H9 (cell line): ENCODE measurements around the gene LDB2. TPM values are rescaled to one million over a fixed set of nuclear protein-coding genes. Genes with fewer than 3 reads are reported as not detected.

Source experiments
- DNase-seq: peaks from one replicate; pipeline ENCODE4 v3.0.0-alpha.2; 2017
- H2AFZ ChIP-seq: one replicate; pipeline ENCODE4 v1.6.1; 2013; ENCODE audit warnings: mild to moderate bottlenecking, low read length, control low read depth, moderate library complexity
- H2AK5ac ChIP-seq: 2 replicates; pipeline ENCODE4 v1.6.1; 2013; ENCODE audit warnings: low read length, control low read depth, mixed read lengths; ENCODE audit not compliant: insufficient read length
- H2BK120ac ChIP-seq: one replicate; pipeline ENCODE4 v1.6.1; 2013; ENCODE audit warnings: low read depth, mild to moderate bottlenecking, low read length, control low read depth, inconsistent platforms; ENCODE audit not compliant: poor library complexity, severe bottlenecking
- H2BK12ac ChIP-seq: 2 replicates; pipeline ENCODE4 v1.6.1; 2013; ENCODE audit warnings: low read length, control low read depth, mixed read lengths, low read depth; ENCODE audit not compliant: insufficient read length
- H2BK15ac ChIP-seq: 2 replicates; pipeline ENCODE4 v1.6.1; 2013; ENCODE audit warnings: low read depth, low read length, control low read depth
- H2BK20ac ChIP-seq: one replicate; pipeline ENCODE4 v1.6.1; 2013; ENCODE audit warnings: low read depth, mild to moderate bottlenecking, low read length, control low read depth, inconsistent platforms; ENCODE audit not compliant: poor library complexity, severe bottlenecking
- H2BK5ac ChIP-seq: 2 replicates; pipeline ENCODE4 v1.6.1; 2013; ENCODE audit warnings: low read length, control low read depth, mixed read lengths; ENCODE audit not compliant: insufficient read length
- H3K14ac ChIP-seq: 2 replicates; pipeline ENCODE4 v1.6.1; 2013; ENCODE audit warnings: low read length, control low read depth; ENCODE audit not compliant: insufficient read depth
- H3K18ac ChIP-seq: 2 replicates; pipeline ENCODE4 v1.6.1; 2013; ENCODE audit warnings: low read depth, mild to moderate bottlenecking, mixed read lengths, low read length, control low read depth; ENCODE audit not compliant: insufficient read length
- H3K23ac ChIP-seq: 2 replicates; pipeline ENCODE4 v1.6.1; 2013; ENCODE audit warnings: low read length, control low read depth, mixed read lengths, low read depth; ENCODE audit not compliant: insufficient read length
- H3K23me2 ChIP-seq: 2 replicates; pipeline ENCODE4 v1.6.1; 2013; ENCODE audit warnings: low read depth, mild to moderate bottlenecking, mixed read lengths, low read length, control low read depth; ENCODE audit not compliant: insufficient read length, poor library complexity, severe bottlenecking
- H3K27ac ChIP-seq: 2 replicates; pipeline ENCODE4 v1.5.1; 2013; ENCODE audit warnings: low read length, control low read depth, mixed read lengths, low read depth; ENCODE audit not compliant: insufficient read length
- H3K27me3 ChIP-seq: 2 replicates; pipeline ENCODE4 v1.6.1; 2013; ENCODE audit warnings: low read length, control low read depth, inconsistent platforms; ENCODE audit not compliant: insufficient read depth
- H3K4ac ChIP-seq: 2 replicates; pipeline ENCODE4 v1.6.1; 2013; ENCODE audit warnings: low read depth, mild to moderate bottlenecking, control low read depth, inconsistent platforms, low read length, moderate library complexity
- H3K4me1 ChIP-seq: 2 replicates; pipeline ENCODE4 v1.6.1; 2013; ENCODE audit warnings: low read length, control low read depth, inconsistent platforms; ENCODE audit not compliant: insufficient read depth
- H3K4me2 ChIP-seq: 2 replicates; pipeline ENCODE4 v1.6.1; 2013; ENCODE audit warnings: low read length, control low read depth, mixed read lengths; ENCODE audit not compliant: insufficient read length, insufficient read depth
- H3K56ac ChIP-seq: 2 replicates; pipeline ENCODE4 v1.6.1; 2013; ENCODE audit warnings: low read depth, mild to moderate bottlenecking, mixed read lengths, low read length, control low read depth; ENCODE audit not compliant: insufficient read length
- H3K79me1 ChIP-seq: 2 replicates; pipeline ENCODE4 v1.6.1; 2013; ENCODE audit warnings: low read depth, mild to moderate bottlenecking, moderate library complexity, low read length, control low read depth, inconsistent platforms; ENCODE audit not compliant: insufficient read depth, poor library complexity, severe bottlenecking
- H3K79me2 ChIP-seq: 2 replicates; pipeline ENCODE4 v1.6.1; 2013; ENCODE audit warnings: low read length, control low read depth, inconsistent platforms; ENCODE audit not compliant: insufficient read depth
- H3K9ac ChIP-seq: 2 replicates; pipeline ENCODE4 v1.6.1; 2013; ENCODE audit warnings: low read length, control low read depth, mixed read lengths; ENCODE audit not compliant: insufficient read length; ENCODE audit errors: extremely low read depth
- H3K9me3 ChIP-seq: one replicate; pipeline ENCODE4 v1.6.1; 2013; ENCODE audit warnings: low read depth, low read length, inconsistent platforms; ENCODE audit not compliant: control insufficient read depth
- H3T11ph ChIP-seq: one replicate; pipeline ENCODE4 v1.6.1; 2013; ENCODE audit warnings: mild to moderate bottlenecking, low read length, control low read depth, inconsistent platforms
- H4K20me1 ChIP-seq: one replicate; pipeline ENCODE4 v1.6.1; 2013; ENCODE audit not compliant: control insufficient read depth, insufficient read length, insufficient read depth
- H4K5ac ChIP-seq: 2 replicates; pipeline ENCODE4 v1.6.1; 2013; ENCODE audit warnings: low read depth, mild to moderate bottlenecking, mixed read lengths, low read length, control low read depth; ENCODE audit not compliant: insufficient read length
- H4K8ac ChIP-seq: replicated peaks from 2 replicates; pipeline ENCODE4 v1.6.1; 2013; ENCODE audit warnings: low read length, control low read depth, mixed read lengths, low read depth; ENCODE audit not compliant: insufficient read length
- H4K91ac ChIP-seq: 2 replicates; pipeline ENCODE4 v1.6.1; 2013; ENCODE audit warnings: low read depth, mild to moderate bottlenecking, moderate library complexity, mixed read lengths, low read length, control low read depth; ENCODE audit not compliant: insufficient read length
- H3K27ac Mint-ChIP-seq, 3 experiments: 2 replicates in 2 of 3; 3 replicates in 1 of 3; pipeline ENCODE4 v1.8.0; 2020 to 2021; ENCODE audit warnings: mixed read lengths in 3 of 3, mild to moderate bottlenecking in 1 of 3, moderate library complexity in 1 of 3
- H3K27me3 Mint-ChIP-seq: 2 replicates; pipeline ENCODE4 v1.8.0; 2021; ENCODE audit warnings: low read depth, mild to moderate bottlenecking, moderate library complexity, mixed read lengths
- H3K36me3 Mint-ChIP-seq, 3 experiments: 2 replicates in 2 of 3; 3 replicates in 1 of 3; pipeline ENCODE4 v1.8.0; 2020 to 2021; ENCODE audit warnings: low read depth in 3 of 3, mixed read lengths in 3 of 3; ENCODE audit not compliant: insufficient read depth in 1 of 3
- H3K4me1 Mint-ChIP-seq, 2 experiments: 2 replicates each; pipeline ENCODE4 v1.8.0; 2020; ENCODE audit warnings: mixed read lengths in 2 of 2
- H3K4me3 Mint-ChIP-seq, 2 experiments: 2 replicates in 1 of 2; 3 replicates in 1 of 2; pipeline ENCODE4 v1.8.0; 2020 to 2021; ENCODE audit warnings: mild to moderate bottlenecking in 2 of 2, mixed read lengths in 2 of 2, moderate library complexity in 1 of 2
- H3K9me3 Mint-ChIP-seq, 2 experiments: 2 replicates in 1 of 2; 3 replicates in 1 of 2; pipeline ENCODE4 v1.8.0; 2020; ENCODE audit warnings: mild to moderate bottlenecking in 2 of 2, mixed read lengths in 2 of 2, moderate library complexity in 1 of 2
- WGBS: extraction: QIAGEN DNeasy Blood & Tissue Kit; methylation state at CpG from one replicate; pipeline ENCODE4 v1.1.7; 2013; ENCODE audit warnings: missing lambda C conversion rate, low lambda C conversion rate, mixed read lengths; ENCODE audit not compliant: insufficient read length; ENCODE audit errors: extremely low coverage; 5-methylcytosine and 5-hydroxymethylcytosine counted together
- total RNA-seq: library from RNA; stranded (reverse); gene quantifications from 2 replicates; pipeline ENCODE4 v1.2.1, GENCODE V29; 2021
- TF ChIP-seq, protein P1 (sequence below): fragments of 200-600 bp; sonication (generic); conservative IDR thresholded peaks from 3 replicates; pipeline ENCODE4 v1.8.0; 2021; ENCODE audit warnings: antibody characterized with exemption, mild to moderate bottlenecking

The LDB2 gene
- total RNA-seq, 1 experiment from 2014 or later: 22.5 TPM

DNA sequence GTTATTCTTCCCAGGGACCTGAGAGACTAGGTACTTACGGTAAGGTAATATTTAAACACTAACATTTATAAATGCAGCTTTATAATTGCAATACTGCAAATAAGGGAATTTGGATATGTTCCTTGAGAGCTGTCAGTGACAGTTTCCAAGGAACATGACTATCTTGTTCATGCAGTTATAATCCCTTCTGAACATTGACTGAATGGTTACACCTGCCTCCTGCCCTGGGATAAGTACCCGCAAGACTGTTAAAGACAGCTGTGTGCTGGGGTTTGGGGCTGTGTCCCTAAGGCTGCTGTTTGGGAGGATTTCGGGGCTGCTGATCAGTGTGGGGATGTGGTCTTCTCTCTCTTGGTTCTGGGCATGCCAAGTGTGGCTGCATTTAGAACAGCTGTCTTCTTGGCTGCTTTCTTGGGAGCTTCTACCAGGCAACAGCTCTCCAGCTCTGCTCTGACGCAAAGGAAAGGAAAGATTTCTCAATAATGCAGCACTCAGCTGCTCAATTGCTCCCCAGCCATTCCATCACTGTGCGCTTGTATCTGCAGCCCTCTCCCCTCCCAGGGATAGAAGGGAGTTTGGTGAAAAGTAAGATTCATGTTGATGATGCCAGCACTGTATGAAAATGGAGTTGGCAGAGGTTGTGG lies 373.4 kb downstream of the LDB2 start:
- H3K18ac ChIP-seq: no peak overlapping the region
- no peak overlapping the region for H2BK120ac ChIP-seq
- Mint-ChIP-seq H3K27me3 (no peaks in the 10 kb centered on the region), H3K27ac (no peak overlapping the region), H3K4me1 (peaks cover 4 to 5% of the 10 kb centered on the region in 2 experiments), H3K4me3 (no peak overlapping the region), H3K9me3 (no peaks in the 10 kb centered on the region), H3K36me3 (no peaks in the 10 kb centered on the region)
- H3K9ac ChIP-seq: no peak overlapping the region
- no peaks in the 10 kb centered on the region for H3K9me3 ChIP-seq
- no peaks in the 10 kb centered on the region for H3K79me2 ChIP-seq
- no peak overlapping the region for H3K56ac ChIP-seq
- H4K20me1 ChIP-seq: no peaks in the 10 kb centered on the region
- no peak overlapping the region; the same call in 1 of the 2 replicates for H3K14ac ChIP-seq
- no peak overlapping the region for H3K27ac ChIP-seq
- H3K4me2 ChIP-seq: no peak overlapping the region
- H3K79me1 ChIP-seq: no peaks in the 10 kb centered on the region
- H3K4me1 ChIP-seq: no peaks in the 10 kb centered on the region
- TF ChIP-seq, protein P1, sequence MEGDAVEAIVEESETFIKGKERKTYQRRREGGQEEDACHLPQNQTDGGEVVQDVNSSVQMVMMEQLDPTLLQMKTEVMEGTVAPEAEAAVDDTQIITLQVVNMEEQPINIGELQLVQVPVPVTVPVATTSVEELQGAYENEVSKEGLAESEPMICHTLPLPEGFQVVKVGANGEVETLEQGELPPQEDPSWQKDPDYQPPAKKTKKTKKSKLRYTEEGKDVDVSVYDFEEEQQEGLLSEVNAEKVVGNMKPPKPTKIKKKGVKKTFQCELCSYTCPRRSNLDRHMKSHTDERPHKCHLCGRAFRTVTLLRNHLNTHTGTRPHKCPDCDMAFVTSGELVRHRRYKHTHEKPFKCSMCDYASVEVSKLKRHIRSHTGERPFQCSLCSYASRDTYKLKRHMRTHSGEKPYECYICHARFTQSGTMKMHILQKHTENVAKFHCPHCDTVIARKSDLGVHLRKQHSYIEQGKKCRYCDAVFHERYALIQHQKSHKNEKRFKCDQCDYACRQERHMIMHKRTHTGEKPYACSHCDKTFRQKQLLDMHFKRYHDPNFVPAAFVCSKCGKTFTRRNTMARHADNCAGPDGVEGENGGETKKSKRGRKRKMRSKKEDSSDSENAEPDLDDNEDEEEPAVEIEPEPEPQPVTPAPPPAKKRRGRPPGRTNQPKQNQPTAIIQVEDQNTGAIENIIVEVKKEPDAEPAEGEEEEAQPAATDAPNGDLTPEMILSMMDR: no peak
- H2AFZ ChIP-seq: no peak overlapping the region
- no peak overlapping the region for H2BK20ac ChIP-seq
- H2BK15ac ChIP-seq: no peak overlapping the region
- H3K27me3 ChIP-seq: no peaks in the 10 kb centered on the region
- H2BK5ac ChIP-seq: no peak overlapping the region
- H3K4ac ChIP-seq: no peak overlapping the region
- no peaks in the 10 kb centered on the region for H3K23me2 ChIP-seq
- H4K5ac ChIP-seq: no peak overlapping the region
- H3T11ph ChIP-seq: no peak overlapping the region
- no CpG with 5 or more reads among the region's 5 CpGs for WGBS
- H4K91ac ChIP-seq: no peak overlapping the region
- H3K23ac ChIP-seq: no peak overlapping the region
- no peak overlapping the region for H4K8ac ChIP-seq
- DNase-seq: no peak
- H2AK5ac ChIP-seq: no peak overlapping the region
- no peak overlapping the region for H2BK12ac ChIP-seq
